Raji (cell line): ENCODE data around the gene GABRG3.

Experiments used
- POLR2A ChIP-seq: IDR thresholded peaks from 2 replicates; pipeline ENCODE4 v1.6.1; 2011; ENCODE audit warnings: low read depth, low read length, control low read depth; ENCODE audit not compliant: insufficient read depth

The GABRG3 gene

DNA sequence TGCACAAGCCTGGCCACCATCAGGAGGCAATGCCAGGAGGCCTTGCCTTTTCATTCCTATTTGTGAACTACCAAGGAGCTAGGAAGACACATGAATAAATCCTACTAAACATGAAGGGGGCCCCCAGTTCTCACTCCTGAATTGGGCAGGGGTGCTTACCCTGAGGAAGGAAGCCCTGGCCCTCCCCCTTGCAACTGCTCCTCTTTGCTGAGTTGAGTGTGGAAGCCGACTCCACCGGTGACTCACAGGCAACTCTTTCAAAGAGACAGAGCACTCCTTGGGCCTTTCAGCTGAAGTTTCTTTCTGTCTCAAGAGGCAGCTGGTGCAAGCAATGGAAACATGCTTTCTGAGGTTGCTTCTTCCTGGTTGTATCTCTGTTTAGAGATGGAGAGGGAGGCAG is 1.7 kb downstream of the GABRG3 start:
- no peak for TF ChIP-seq POLR2A

DNA sequence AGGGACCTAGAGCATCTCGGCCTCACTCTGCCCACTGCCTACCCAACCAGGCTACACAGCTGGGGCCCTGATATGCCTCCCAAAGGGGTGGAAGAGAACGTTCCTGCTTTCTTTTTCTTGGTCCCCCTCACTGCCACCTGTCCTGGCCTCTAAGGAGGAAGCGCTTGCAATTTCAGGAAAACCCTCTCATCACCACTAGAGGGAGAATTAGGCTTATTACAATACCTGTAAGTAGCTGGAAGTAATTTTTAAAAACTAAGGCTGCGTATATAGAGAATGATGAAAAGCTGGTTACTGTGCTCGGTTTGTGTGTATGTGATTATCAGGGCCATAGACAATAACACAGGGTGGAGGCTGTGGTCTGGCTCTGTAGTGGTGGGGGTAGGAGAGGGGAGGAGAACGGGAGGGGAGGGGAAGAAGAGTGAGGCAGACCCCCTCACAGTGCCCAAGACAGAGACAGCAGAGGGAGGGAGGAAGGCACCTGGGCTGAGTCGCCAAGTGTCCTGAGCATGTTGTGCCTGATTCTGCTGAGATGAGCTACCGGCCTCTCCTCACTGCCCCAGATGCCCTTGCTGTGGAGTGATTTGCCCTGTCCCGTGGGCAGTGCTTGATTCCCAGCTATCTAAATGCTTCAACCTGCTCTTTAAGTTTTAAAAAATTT is 3.3 kb downstream of the GABRG3 start:
- no peak for TF ChIP-seq POLR2A

DNA sequence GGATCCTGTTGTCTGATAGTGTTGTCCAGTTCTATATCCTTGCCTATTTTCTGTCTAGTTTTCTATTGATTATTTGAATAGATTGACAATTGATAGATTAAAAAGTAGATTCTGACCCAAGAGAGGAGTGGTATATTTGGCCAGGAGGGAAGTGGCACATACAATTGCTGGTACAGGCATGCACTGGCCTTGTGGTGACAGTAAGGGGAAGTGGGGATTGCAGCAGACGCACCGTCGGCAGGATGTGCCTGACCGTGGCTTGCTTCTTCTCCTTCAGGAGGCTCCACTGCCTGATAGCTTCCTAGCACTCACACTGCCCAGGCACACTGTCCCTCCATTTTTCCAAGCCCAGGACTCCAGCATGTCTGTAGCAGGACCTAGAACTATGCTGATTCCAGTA is 10.5 kb downstream of the GABRG3 start:
- no peak for TF ChIP-seq POLR2A

DNA sequence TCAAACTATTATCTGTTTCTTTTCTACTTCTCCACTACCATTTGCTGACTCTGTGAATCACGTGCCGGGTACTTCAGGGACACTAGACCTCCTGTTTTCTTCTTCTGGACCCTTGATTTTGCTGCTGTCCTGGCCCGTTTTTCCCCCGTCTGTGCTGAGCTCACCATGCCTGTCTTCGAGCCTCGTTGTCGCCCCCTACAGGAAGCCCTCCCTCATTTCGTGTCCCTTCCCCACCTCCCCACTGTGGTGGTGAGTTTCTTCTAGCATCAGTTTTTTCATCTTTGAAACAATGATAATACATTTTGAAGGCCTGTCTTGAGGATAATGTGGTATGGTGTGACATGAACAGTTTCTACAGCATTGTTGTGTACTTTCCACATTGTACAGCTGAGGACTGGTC is 12.8 kb downstream of the GABRG3 start:
- no peak for TF ChIP-seq POLR2A

DNA sequence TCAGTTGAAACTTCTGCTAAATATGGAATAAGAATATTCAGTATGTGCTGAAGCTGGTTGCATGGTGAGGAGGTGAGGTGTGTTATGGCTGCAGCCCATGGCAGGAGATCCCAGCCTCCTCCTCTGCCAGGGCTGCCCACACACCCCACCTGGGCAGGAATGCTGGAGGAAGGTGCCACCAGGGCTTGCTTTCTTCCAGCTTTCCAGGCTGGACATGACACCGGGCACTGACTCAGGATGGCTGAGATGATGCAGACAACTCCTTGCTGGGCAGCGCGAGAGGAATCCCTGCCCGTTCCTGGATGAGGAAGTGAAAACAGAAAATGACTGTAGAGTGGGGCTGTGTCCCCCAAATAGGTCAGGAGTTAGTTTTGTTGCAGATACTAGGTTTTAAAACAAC is 14.1 kb downstream of the GABRG3 start:
- TF ChIP-seq POLR2A = no peak

DNA sequence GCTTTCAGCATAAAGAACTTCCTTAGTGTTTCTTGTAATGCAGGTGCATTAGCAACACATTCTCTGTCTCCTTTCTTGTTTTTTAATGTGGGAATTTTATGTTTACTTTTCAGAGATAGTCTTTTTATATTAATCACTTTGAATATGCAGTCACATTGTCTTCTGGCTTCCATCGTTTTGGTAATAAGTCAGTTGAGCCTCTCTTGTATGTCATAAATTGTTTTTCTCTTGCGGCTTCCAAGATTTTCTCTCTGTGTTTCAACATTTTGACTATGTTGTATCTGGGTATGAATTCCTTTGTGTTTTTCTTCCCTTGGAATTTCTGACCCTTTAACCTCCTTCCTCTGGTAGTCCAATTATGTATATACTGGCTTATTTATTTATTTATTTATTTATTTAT is 25.3 kb downstream of the GABRG3 start:
- no peak for TF ChIP-seq POLR2A

DNA sequence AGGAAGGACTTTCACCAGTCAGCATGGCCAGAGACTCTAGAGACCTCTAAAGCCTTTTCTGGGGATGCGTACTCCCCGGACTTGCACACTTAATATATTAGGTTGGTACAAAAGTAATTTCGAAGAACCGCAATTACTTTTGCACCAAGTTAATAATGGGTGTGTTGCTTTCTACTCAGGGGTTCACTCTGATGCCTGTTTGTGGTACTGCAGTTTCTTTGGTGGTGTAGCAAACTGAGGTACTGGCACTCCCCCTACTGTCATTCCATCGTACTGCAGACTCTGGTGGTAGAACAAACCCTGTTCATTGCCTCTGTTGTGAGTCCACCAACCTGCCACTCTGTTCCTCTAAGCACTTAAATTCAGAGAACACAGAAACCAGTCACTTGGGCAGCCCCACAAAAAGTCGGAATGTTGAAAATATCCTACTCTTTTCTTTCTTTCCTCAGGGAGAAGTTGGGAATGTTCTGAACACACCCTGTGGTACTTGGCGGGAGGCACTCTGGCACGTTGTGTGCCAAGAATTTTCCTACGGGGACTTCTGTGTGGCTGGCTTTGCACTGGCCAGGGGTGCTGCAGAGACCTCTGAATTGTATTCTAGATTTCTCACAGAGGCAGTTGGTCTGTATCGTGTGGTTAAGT is 46.3 kb downstream of the GABRG3 start:
- no peak for TF ChIP-seq POLR2A

DNA sequence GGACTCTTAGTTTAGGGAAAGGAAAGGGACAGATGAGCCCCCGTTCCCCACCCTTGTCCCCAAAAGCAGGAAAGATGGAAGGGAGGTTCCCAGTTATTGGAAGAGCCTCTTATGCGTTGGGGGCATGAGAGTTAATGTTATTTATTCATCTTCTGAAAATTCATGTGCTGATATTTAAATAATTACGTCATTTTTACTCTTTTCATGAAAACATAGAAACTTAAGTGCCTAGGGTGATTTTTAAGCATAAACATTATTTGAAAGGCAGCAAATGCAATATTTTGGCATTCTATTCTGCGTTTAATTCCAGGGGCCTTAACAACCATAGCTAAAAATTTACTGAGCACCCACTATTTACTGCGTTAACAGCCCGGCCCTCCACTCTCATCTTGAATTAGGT is 48.7 kb downstream of the GABRG3 start:
- no peak for TF ChIP-seq POLR2A

DNA sequence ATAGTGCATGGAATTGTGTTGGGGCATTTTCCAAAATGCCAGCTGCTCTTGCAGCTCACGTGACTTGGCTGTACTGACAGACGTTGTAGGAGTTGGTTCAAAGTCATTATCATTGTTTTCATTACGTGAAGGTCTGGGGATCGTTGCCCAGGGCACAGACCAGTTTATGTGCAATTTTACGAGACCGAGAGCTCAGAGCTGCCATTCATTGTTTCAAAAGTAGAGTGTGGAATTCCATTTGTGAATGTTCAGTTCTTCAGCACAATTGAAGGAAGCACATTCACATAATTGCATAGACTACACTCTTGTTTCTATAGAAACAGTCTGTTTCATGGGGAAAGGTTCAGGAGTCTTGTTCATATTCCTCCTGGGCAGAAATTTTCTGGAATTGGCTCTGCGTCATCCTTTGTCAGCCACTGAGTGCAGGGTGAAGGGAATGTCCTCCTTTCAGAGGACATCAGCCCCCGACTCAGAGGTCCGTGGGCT is 54.5 kb downstream of the GABRG3 start:
- TF ChIP-seq POLR2A = no peak

DNA sequence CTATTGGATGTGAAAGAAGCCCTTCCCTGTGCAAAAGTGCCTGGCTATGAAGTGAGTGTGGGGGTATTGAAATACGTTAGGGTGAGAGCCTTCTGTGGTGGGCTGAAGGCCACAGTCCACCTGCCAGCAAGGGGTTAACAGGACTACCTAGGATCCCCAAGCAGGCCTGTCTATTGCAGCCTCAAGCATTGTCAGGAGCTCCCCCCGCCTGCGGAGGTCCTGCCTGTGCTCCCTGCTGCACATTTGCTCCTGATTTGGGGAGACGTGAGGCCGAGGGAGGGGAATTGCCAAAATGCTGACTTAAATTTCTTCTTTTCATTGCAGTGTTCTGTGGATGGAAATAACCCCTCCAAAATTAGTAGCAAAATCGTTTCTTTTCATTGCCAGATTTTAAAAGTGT is 56.2 kb downstream of the GABRG3 start:
- TF ChIP-seq POLR2A = no peak

DNA sequence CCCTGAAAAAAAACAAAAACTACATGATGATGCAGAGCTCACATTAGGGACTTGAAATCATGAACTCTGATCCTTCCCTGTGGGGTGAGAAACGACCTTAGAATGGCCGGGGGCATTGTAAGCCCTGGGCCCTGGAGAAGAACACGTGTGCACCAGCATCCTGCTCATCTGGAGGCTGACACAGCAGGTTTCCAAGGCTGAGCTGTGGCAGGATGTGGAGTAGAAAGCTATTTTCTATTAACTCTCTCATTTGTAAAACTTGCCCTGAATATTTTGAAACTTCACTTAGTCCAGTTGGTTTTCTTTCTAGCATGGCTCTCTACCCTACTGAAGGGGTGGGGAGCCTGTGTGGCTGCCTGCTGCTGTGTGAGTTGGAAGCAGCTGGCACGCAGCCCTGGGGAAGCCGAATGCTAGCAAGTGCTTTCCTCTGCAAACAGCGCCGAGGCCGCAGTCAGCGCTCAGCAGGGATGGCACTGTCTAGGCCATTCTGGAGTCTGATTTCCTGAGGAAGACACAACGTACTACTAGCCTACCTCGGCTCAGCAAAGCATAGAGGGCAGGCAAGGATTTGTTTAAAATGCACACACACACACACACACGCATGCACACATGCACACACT is 58.0 kb downstream of the GABRG3 start:
- TF ChIP-seq POLR2A = no peak

DNA sequence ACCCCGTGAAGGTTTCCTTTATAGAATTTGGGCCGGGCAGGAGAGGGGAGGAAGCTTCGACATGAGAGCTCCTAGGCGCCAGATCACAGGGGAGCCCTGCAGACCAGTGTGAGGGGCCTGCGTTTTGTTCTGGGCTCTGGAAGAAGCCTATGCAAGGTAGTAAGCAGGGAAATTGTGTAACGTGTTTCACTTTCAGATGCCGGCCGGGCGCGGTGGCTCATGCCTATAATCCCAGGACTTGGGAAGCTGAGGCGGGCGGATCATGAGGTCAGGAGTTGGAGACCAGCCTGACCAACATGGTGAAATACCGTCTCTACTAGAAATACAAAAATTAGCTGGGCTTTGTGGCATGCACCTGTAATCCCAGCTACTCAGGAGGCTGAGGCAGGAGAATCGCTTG is 65.2 kb downstream of the GABRG3 start:
- TF ChIP-seq POLR2A = no peak

DNA sequence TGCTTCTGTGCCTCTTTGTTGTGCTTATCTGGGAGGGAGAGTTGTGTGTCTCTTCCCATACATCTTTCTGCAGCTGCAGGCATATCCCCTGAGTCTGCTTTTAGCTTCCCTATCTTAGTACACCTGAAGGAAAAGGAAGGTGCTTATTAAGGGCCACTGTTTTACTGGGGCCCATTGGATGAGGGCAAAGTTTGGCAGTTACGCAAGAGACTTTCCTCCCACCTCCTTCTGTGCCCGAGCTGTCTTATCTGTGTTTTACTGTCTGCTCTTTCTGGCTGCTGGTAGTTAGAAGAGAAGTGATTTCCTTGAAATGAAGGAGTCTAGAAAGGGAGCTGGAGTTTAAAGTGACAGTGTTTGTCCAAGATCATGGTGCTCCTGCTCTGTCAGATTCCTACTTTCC is 66.5 kb downstream of the GABRG3 start:
- no peak for TF ChIP-seq POLR2A

DNA sequence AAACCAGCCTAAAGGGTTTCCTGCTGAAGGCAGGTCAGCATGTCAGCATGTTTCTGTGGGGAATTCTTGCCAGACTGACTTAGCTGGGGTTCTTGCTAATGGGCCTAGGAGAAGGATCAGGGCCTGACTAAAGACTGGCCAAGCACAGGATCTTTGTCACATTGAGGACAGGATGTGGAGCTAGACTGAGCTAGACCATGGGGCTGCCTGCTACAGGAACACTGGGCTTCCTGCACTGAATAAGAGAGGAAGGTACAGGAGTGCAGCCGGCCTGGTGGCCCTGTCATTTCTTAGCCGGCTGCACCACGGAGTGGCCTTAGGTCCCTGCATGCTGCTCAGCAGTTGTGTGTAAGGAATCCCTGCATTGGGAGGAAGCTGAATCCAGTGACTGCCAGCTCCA is 68.2 kb downstream of the GABRG3 start:
- no peak for TF ChIP-seq POLR2A

DNA sequence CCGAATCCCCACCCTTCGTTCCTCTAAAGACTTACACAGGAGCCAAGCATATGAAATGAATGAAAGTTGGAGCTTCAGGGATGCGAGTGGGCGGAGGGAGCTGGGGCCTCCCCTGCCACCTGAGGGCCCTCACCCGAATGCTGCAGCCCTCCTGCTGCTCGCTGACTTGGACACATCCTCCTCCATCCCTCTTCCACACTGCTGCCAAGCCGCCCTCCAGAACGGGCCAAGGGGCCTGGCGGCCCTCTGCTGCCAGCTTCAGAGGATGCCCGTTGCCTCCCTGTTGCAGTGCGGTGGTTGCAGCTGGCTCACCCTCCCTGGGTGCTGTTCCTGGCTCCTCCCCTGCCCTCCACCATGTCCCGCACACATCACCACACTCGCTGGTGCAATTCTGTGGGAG is 71.2 kb downstream of the GABRG3 start:
- TF ChIP-seq POLR2A = no peak

DNA sequence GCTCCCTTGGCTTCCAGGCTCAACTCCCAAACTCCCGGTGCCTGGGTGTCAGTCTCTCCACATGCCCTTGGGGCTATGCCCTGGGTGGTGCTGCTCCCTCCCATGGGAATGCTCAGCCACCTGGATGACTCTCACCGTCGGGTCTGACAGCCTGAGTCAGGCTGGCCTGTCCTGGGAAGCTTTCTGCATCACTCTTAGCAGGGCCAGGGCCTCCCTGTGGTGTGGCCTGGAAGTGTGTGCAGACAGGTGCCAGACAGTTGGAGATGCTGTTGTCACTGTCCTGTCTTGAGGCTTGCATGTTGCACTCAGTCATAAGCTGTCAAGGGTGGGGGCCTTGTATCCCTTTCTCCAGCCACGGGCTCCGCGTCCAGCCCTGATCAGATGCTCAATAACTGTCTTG is 71.7 kb downstream of the GABRG3 start:
- no peak for TF ChIP-seq POLR2A
